Activated CD8-positive, alpha-beta memory T cell treated with anti-CD3 and anti-CD28 coated beads for 4 hours (primary cell): ENCODE results near the gene NCAPH2.

Experiments
- DNase-seq, 2 donors: peaks; one replicate each; pipeline ENCODE4 v3.0.0-alpha.2; 2020; ENCODE audit warnings: low read depth in 2 of 2

NCAPH2 gene

DNA sequence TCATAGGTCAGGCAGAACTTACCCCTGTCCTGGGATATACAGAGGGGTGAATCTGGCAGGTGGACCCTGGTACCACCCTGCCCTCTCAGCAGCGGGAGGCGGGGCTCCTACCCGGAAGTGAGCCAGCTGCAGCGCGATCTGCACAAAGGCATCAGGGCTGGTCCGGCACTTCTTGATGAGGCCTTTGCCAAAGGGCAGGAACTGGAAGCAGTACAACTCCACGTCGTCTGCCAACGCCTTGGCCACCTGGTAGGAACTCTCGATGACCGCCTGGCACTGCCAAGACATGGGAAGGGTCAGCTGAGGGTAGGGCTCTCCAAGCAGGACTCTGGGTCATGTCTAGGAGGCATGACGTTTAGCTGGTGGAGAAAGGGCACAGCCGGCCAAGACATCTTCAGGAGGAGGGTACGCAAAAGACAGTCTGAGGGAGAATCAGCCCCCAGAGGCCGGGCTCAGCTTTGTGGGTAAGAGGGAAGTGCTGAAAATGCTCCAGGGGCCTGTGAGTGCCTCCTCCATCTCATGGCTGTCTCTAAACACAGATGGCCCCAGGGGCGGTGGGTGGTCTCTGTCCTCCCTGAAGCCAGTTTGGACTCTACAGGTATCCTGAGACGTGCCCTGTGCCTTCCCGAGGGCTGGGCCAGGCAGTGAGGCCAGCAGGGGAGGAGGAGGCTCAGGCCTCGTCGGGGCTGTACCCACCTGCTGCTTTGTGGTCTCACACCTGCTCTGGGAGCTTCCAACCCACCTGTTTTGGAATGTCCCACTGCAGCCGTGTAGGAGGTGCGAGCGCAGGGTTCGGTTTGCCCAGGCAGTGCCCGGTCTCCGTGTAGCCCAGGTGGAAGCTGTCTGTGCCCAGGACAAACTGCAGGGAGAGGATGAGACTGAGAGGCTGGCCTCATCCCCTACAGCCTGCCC lies 63.5 kb downstream of the NCAPH2 start:
- DNase-seq: no peak

DNA sequence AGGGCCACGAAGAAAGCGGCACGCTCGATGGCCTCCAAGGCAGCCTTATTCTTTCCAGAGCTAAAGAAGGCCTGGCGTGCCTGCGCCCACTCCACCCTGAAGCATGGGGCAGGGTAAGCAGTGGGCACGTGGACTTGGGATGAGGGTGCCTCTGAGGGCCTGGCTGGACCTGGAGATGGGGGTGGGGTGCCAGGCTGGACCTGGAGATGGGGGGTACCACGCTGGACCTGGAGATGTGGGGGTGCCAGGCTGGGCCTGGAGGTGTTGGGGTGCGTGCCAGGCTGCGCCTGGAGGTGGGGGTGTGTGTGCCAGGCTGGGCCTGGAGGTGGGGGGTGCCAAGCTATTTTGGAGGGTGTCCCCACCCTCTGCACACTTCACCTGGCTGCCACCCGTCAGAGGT lies 64.9 kb downstream of the NCAPH2 start:
- no peak for DNase-seq

DNA sequence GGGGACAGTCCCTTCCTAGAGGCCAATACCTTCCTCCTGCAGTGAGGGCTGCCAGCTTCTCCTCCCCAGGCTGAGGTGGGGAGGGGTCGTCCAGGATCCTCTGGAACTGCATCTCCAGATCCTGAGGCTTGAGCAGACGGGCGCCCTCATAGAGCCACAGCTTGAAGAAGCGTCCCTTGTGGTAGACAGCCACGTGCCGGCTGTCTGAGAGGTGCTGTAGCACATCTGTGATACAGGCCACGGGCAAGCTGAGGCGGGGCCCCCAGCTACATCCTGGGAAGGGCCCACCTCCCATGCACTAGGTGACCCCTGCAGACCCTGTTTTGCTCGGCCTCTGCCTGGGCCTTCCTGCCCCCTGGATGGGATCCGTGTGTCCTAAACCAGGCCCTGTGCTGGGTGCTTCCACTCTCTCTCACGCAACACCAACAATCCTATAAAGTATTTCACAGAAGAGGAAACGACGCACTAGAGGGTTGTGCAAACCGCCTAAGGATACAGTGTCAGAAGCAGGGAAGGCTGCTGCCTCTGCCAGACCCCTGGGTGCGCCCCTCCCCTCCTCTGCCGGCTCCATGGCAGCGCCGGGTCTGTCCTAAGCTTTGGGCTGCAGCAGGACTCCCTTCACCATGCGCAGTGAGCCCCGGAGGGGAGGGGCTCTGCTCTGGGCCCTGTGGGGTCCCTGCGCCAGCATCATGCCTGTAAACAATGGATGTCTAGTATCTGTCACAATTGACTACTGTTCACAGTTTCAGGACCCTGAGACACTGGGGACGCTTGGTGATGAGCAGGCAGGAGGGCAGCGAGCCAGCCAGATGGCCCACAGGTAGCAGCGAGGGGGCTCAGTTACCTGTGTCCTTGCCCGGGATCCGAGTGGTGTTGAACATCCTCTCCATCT lies 65.7 kb downstream of the NCAPH2 start:
- DNase-seq: no peak

DNA sequence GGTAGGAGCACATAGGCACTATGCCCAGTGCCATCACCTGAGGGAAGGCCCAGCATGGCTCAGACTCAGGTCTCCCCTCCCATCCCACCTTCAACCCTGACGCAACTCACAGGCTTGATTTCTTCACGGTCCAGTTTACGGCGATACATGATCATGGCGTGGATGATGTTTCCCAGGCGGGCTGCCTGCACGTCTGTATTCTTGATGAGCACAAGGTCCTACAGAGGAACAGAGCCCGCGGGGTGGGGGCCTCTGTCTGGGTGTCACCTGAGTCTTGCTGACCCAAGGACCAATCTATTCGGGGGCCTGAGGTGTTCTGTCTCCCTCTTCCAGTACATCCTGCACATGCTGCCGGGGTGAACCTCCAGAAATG lies 66.3 kb downstream of the NCAPH2 start:
- DNase-seq: no peak
